ENCODE results near the gene OR5AU1. TPM values are rescaled to one million over a fixed set of nuclear protein-coding genes. Genes with fewer than 3 reads are reported as not detected.

The OR5AU1 gene
- not detected in 2 replicates for total RNA-seq (2012; rRNA removed)

- Histone ChIP-seq H3K36me3 (ENCODE audit: insufficient read depth, low read length) (no peaks in the 10 kb centered on the region), H3K27me3 (ENCODE audit: control insufficient read depth, insufficient read depth, low read length) (peaks cover 31% of the 10 kb centered on the region), H3K9ac (ENCODE audit: low read depth, low read length) (no peak within 1 kb of the TSS), H3K9me3 (replicated peaks; ENCODE audit: low read length) (no peaks in the 10 kb centered on the region), H3K4me1 (ENCODE audit: control insufficient read depth, insufficient read depth, low read length) (no peaks in the 10 kb centered on the region), H3K4me2 (ENCODE audit: low read length) (no peak within 1 kb of the TSS), H3K4me3 (ENCODE audit: low read length) (no peak within 1 kb of the TSS)
Measured at GRCh38 chr14:21155963-21156362, at the start of gene OR5AU1. Gene OR5AU1 (minus strand): TSS chr14:21156063. CDS start chr14:21155872, 191 bp downstream.

GRCh38 chr14:21205026-21205677 is 49.3 kb upstream of the OR5AU1 start:
- H3K9ac ChIP-seq (ENCODE audit: low read depth, low read length): no peak overlapping the region
- no peaks in the 10 kb centered on the region for H3K9me3 ChIP-seq (replicated peaks; ENCODE audit: low read length)
- H3K36me3 ChIP-seq (ENCODE audit: insufficient read depth, low read length): peaks cover 82% of the 10 kb centered on the region
- H3K27me3 ChIP-seq (ENCODE audit: control insufficient read depth, insufficient read depth, low read length): no peaks in the 10 kb centered on the region
- no peaks in the 10 kb centered on the region for H3K4me1 ChIP-seq (ENCODE audit: control insufficient read depth, insufficient read depth, low read length)
- no peak overlapping the region for H3K4me3 ChIP-seq (ENCODE audit: low read length)
- H3K4me2 ChIP-seq (ENCODE audit: low read length): no peak overlapping the region

- H3K9me3 ChIP-seq (replicated peaks; ENCODE audit: low read length): no peaks in the 10 kb centered on the region
- H3K36me3 ChIP-seq (ENCODE audit: insufficient read depth, low read length): peaks cover 74% of the 10 kb centered on the region
- H3K27me3 ChIP-seq (ENCODE audit: control insufficient read depth, insufficient read depth, low read length): no peaks in the 10 kb centered on the region
- no peak overlapping the region for H3K4me2 ChIP-seq (ENCODE audit: low read length)
- no peaks in the 10 kb centered on the region for H3K4me1 ChIP-seq (ENCODE audit: control insufficient read depth, insufficient read depth, low read length)
- H3K4me3 ChIP-seq (ENCODE audit: low read length): no peak overlapping the region
- no peak overlapping the region for H3K9ac ChIP-seq (ENCODE audit: low read depth, low read length)
Measured at GRCh38 chr14:21204167-21205025, 48.5 kb upstream of the OR5AU1 start.

GRCh38 chr14:21203470-21204166 is 47.8 kb upstream of the OR5AU1 start:
- no peak overlapping the region for H3K4me2 ChIP-seq (ENCODE audit: low read length)
- no peaks in the 10 kb centered on the region for H3K4me1 ChIP-seq (ENCODE audit: control insufficient read depth, insufficient read depth, low read length)
- H3K36me3 ChIP-seq (ENCODE audit: insufficient read depth, low read length): peaks cover 66% of the 10 kb centered on the region
- no peak overlapping the region for H3K9ac ChIP-seq (ENCODE audit: low read depth, low read length)
- H3K27me3 ChIP-seq (ENCODE audit: control insufficient read depth, insufficient read depth, low read length): no peaks in the 10 kb centered on the region
- no peak overlapping the region for H3K4me3 ChIP-seq (ENCODE audit: low read length)
- H3K9me3 ChIP-seq (replicated peaks; ENCODE audit: low read length): no peaks in the 10 kb centered on the region

GRCh38 chr14:21202463-21203358 is 46.8 kb upstream of the OR5AU1 start:
- Histone ChIP-seq H3K4me1 (ENCODE audit: control insufficient read depth, insufficient read depth, low read length) (no peaks in the 10 kb centered on the region), H3K9ac (ENCODE audit: low read depth, low read length) (no peak overlapping the region), H3K9me3 (replicated peaks; ENCODE audit: low read length) (no peaks in the 10 kb centered on the region), H3K4me3 (ENCODE audit: low read length) (no peak overlapping the region), H3K4me2 (ENCODE audit: low read length) (no peak overlapping the region), H3K27me3 (ENCODE audit: control insufficient read depth, insufficient read depth, low read length) (no peaks in the 10 kb centered on the region), H3K36me3 (ENCODE audit: insufficient read depth, low read length) (peaks cover 58% of the 10 kb centered on the region)

- H3K9me3 ChIP-seq (replicated peaks; ENCODE audit: low read length): no peaks in the 10 kb centered on the region
- H3K27me3 ChIP-seq (ENCODE audit: control insufficient read depth, insufficient read depth, low read length): no peaks in the 10 kb centered on the region
- peaks cover 49% of the 10 kb centered on the region for H3K36me3 ChIP-seq (ENCODE audit: insufficient read depth, low read length)
- no peak overlapping the region for H3K9ac ChIP-seq (ENCODE audit: low read depth, low read length)
- no peak overlapping the region for H3K4me2 ChIP-seq (ENCODE audit: low read length)
- no peak overlapping the region for H3K4me3 ChIP-seq (ENCODE audit: low read length)
- no peaks in the 10 kb centered on the region for H3K4me1 ChIP-seq (ENCODE audit: control insufficient read depth, insufficient read depth, low read length)
Measured at GRCh38 chr14:21201732-21202462, 46.0 kb upstream of the OR5AU1 start.

GRCh38 chr14:21200752-21201461 is 45.0 kb upstream of the OR5AU1 start:
- Histone ChIP-seq H3K9me3 (replicated peaks; ENCODE audit: low read length) (no peaks in the 10 kb centered on the region), H3K4me1 (ENCODE audit: control insufficient read depth, insufficient read depth, low read length) (no peaks in the 10 kb centered on the region), H3K27me3 (ENCODE audit: control insufficient read depth, insufficient read depth, low read length) (no peaks in the 10 kb centered on the region), H3K9ac (ENCODE audit: low read depth, low read length) (no peak overlapping the region), H3K36me3 (ENCODE audit: insufficient read depth, low read length) (peaks cover 40% of the 10 kb centered on the region), H3K4me3 (ENCODE audit: low read length) (no peak overlapping the region), H3K4me2 (ENCODE audit: low read length) (no peak overlapping the region)

GRCh38 chr14:21199611-21200560 is 44.0 kb upstream of the OR5AU1 start:
- no peaks in the 10 kb centered on the region for H3K9me3 ChIP-seq (replicated peaks; ENCODE audit: low read length)
- no peak overlapping the region for H3K4me2 ChIP-seq (ENCODE audit: low read length)
- H3K27me3 ChIP-seq (ENCODE audit: control insufficient read depth, insufficient read depth, low read length): no peaks in the 10 kb centered on the region
- H3K4me1 ChIP-seq (ENCODE audit: control insufficient read depth, insufficient read depth, low read length): no peaks in the 10 kb centered on the region
- H3K9ac ChIP-seq (ENCODE audit: low read depth, low read length): no peak overlapping the region
- peaks cover 29% of the 10 kb centered on the region for H3K36me3 ChIP-seq (ENCODE audit: insufficient read depth, low read length)
- H3K4me3 ChIP-seq (ENCODE audit: low read length): no peak overlapping the region

GRCh38 chr14:21197418-21198205 is 41.7 kb upstream of the OR5AU1 start:
- Histone ChIP-seq H3K9ac (ENCODE audit: low read depth, low read length) (no peak overlapping the region), H3K36me3 (ENCODE audit: insufficient read depth, low read length) (peaks cover 8% of the 10 kb centered on the region), H3K27me3 (ENCODE audit: control insufficient read depth, insufficient read depth, low read length) (no peaks in the 10 kb centered on the region), H3K4me3 (ENCODE audit: low read length) (no peak overlapping the region), H3K4me1 (ENCODE audit: control insufficient read depth, insufficient read depth, low read length) (no peaks in the 10 kb centered on the region), H3K4me2 (ENCODE audit: low read length) (no peak overlapping the region), H3K9me3 (replicated peaks; ENCODE audit: low read length) (no peaks in the 10 kb centered on the region)
